ENCODE results near the gene GLIS1.

GLIS1 gene

DNA sequence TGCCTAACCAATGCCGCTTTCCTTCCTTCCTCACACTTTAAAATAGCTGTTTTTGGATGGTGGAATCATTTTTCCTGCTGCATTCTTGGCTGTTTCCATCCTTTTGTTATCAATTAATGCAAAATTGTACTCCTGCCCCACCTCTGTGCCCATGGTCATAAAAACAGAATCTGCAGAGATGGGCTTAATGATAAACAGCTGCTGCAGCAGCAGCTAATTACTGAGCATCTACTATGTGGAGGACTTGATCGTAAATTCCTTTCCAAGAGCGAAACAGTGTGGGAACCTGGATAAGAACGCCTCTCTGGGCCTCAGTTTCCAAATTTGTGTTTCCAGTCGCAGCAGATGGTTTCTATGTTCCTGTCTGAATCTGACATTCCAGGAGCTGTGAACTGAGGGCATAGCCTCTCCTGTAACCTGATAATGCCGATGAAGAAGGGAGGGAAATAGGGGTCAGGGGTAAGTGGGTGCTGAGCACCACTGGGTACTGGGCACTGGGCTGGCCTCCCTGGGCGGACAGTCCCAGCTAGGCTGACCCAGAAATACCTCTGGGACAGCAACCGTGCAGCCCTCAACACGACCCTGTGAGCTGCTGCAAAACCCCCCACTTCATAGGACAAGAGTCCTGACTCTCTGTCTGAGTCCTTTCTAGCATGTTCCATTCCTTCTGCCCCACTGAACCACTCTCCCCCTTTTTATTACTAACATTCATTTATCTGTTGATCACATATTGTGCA lies 158.1 kb downstream of the GLIS1 start:
- DNase-seq (ENCODE audit: low read depth in 2 of 2): no peak

DNA sequence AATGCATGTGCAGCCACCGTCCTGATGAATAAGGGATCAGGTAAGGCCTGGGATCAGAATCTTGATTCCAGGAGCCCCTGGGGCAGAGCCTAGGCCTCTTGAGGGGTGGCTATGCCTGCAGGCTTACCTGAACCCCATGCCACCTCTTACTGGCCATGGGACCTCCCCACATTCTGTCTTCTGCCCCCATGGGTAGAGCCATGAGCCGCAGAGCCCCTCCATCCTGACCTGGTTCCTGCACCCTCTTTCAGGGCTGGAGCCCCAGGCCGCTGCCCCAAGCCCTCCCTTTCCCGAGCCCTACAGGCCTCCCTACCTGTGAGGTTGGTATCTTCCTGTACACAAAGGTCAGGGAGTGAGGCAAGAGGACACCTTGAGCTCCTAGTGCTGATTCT lies 159.0 kb downstream of the GLIS1 start:
- DNase-seq (ENCODE audit: low read depth in 2 of 2): no peak

DNA sequence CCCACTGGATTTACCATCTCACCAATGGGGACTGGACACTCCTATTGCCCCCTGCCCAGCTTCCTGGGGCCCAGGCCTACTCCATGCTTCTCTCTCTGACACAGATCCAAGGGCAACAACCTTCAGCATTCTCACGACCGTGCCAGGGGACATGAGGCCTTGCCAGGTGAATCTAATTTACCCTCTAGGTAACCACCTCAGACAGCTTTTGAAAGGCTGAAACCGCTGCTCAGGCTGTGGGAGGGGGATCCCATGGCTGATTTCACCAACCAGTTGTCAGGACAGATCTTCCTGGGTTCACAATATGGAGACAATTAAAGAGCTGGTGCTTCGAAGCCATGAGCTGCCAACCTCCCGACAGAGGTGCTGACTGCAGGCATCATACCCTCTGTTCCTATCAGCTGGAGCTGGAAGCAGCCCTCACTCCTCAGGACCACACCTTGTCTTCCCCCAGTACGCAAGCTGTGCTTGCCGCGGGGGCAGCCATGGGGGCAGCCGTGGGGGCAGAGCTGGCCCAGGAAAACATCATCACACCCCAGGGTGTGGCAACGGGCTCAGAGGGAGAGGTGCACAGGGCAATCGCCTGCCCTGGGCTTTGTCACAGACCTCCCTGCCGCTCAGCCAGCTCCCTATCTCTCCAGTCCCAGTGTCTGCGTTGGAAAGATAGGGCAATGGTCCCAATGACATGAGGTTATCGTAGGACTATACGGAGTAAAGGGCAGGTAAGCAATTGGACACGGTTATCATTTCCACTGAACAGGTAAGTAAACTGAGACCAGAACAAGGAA lies 159.5 kb downstream of the GLIS1 start:
- no peak for DNase-seq (ENCODE audit: low read depth in 2 of 2)

DNA sequence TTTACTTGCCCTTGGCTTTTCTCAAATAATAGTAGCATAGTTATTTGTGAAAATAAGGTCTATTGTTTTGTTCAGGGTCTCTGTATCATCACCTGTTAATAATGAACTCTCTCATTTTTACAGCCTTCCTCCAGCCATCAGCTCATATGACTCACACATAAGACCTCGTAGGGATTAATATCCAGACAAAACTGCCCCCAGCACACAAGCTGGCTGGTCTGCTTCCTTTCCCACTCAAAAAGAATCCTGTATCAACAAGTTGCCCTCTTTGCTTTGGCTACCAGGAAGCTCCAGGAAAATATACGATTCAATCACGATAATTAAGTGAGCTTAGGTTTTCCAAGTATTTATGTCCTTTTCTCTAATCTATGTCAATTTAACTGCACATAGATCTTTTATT lies 160.6 kb downstream of the GLIS1 start:
- DNase-seq (ENCODE audit: low read depth in 2 of 2): no peak

DNA sequence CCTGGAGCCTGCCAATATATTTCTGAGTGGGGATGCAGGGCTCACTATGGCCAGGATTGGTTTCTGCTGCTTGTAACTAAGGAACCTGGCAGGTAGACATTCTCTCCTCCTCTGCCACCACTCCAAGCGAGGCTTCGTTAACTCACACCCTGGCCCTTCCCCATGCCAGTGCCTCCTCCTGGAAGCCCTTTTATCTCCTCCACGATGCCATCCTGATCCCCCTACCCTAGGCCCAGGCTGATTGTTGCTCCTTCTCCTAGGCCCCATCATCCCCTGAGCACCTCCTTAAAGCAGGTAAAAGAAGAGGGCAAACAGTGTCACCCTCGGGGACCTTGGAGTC lies 161.2 kb downstream of the GLIS1 start:
- no peak for DNase-seq (ENCODE audit: low read depth in 2 of 2)

DNA sequence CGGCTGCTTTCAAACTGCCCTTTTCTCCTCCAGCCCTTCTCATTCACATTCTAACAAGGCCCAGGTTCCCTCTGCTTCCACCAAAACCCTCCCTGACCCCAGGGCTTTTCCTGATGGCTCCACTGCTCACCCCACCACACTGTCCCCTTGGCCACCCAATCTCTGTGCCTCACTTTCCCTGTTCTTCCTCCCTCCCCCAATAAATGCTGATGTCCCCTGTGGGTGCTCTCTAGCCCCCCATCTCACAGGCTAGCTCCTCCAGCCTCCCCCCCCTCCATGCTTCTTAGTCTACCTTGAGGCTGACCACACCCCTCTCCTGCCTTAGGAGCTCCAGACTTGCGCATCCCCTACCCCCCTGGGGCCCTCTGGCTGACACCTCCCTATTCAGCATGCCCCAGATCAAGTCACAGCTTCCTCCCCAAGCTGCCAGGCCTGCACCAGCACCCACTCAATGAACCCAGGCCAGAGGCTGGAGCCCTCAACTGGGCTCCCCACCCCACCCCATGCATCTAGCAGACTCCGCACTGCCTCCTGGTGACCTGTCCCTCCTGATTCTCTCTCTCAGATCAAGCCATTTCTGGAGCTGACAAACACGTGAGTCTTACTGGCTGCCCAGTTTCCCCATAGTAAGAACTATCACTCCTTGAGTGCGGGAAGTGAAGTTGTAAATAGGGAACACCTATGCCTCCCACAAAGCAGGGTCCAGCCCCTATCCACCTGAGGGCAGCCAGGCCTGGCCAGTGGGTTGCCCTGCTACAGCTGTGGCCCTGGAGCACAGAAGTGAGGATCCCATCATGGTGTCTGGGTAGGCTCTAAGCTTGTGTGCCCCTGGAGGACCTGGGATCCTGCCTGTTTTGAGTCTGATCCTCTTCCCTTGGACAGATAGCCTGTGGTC lies 161.9 kb downstream of the GLIS1 start:
- no peak for DNase-seq (ENCODE audit: low read depth in 2 of 2)

DNA sequence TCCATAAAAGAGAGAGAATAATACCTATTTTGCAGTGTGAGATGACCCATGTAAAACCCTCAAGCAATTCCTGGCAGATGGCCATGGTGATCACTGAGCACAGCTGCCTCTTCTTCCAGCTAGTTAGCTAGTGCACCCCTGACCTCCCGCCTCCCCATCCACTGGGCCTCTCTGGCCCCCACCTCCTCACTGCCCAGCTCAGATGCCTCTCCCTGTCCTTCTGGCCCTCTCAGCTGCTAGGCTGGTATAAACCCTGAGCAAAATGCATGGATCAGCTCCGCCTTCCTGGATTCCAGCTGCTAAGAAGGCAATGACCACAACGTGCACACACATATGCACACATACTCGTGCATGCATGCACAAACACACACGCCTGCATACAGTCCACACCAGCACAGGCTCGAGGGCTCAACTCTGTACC lies 162.6 kb downstream of the GLIS1 start:
- DNase-seq (ENCODE audit: low read depth in 2 of 2): no peak

DNA sequence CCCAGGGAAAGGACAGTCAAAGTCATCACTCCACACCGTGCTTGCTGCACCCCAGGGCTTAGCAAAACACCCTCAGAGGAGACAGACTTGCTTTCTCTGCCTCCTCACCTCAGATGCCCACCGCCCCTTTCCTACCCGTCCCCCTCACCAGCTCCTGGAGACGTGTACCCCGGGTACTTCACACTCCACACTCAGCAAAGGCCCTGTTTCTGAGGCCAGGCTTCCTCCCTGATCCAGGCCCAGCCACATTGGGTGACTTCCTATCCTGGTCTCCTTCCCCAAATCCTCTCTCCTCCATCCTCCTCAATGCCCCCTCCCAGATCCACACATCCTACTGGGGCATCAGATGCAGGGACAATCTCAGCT lies 163.0 kb downstream of the GLIS1 start:
- no peak for DNase-seq (ENCODE audit: low read depth in 2 of 2)

DNA sequence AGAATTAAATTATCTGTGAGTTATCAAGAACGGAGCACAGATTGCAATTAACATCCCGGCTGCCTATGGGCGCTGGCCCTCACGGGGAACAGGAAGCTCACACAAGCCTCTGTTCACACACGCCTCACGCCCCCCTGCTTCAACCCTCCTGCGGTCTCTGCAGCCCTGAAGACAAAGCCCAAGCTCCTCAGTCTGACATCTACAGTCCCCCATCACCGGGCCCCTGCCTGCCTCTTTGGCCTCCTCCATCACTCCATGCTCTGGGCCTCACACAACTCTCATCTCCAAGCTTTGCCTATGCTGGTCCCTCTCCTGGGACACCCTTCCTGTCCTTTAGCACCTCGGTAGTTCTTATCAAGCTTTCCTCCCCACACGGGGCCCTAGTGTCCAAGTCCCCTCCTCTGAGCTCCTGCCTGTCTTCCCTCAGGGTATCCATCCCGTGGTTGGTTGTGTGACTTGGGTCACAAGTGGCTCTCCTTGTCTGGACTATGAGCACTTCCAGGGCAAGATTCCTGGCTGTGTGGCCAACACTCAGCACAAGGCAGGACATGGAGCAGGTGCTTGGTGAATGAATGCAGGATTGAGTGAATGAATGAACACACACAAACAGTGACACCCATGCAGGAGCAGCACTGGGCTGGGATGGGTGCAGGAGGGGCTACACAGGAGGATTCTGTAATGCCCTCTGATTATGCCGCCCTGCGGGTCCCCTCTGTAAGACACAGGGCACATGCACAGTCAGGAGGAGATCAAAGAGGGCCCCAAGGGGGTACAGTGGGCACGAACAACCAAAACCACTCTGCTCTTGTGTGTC lies 163.6 kb downstream of the GLIS1 start:
- no peak for DNase-seq (ENCODE audit: low read depth in 2 of 2)

DNA sequence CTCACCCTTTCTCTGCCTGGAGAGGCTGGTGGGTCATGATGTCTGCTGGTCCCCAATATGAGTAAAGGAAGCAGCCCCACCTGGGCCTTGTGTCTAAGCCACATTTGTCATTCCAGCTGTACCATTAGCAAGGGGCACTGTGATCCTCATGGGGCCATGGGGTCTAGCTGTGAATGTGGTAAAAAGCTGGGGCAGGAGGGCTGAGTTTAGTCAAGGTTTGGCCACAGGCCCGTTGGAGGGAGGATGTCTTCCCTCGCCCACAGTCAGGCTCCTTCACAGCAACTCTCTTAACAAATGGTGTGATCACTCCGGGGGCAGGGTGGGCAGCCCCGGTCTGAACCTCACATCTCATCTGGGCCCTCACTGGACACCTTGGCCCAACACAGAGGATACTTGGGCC lies 164.3 kb downstream of the GLIS1 start:
- no peak for DNase-seq (ENCODE audit: low read depth in 2 of 2)

DNA sequence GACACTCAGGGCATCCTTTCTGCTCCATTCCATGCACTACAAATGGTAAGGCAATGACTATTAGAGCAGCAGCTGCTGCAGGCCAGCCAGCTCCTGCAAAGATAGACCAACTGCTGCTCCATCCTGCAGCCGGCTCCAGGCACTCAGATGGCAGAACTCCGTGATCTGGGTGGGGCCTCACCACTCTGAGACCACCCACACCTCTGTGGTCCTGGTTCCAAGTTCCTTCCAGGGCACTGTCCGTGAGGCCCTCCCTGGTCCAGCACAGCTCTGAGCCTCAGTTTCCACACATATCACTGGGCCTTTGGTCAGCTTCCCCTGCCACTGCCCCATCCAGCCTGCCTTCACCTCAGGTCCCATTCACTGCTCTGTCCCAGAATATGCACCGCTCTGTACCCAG lies 165.0 kb downstream of the GLIS1 start:
- DNase-seq (ENCODE audit: low read depth in 2 of 2): no peak

DNA sequence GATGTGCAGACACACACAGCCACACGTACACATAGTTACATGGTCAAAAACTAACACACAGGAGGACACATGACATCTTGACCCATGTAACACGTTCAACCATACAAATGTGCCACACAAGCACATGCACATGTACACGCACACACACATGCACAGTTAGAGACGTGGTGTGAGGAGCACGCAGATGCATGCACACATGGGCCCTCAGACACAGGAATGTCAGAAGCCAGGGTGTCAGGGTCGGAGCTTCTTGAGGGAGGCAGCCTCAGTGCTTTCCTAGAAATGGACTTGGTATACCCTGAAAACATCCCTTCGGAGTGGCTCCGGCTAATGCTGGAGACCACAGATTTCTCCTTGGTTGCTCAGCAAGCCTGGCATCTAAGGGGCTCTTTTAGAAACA lies 165.4 kb downstream of the GLIS1 start:
- DNase-seq (ENCODE audit: low read depth in 2 of 2): no peak

DNA sequence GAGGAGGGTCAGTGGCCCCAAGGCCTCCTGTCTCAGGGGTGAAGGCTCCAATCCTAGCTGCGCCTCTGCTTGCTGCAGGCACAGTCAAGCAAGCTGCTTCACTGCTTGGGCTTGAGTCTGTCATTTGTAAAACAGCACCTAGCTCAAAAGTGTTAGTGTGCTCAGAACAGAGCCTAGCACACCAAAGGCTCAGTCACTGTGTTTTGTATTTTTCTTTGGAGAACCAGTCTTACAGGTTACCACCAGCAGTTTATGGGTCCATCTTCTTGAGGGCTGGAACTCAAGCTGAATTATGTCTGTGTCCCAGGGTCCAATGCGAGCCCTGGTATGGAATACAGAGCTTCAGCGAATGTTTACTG lies 166.2 kb downstream of the GLIS1 start:
- no peak for DNase-seq (ENCODE audit: low read depth in 2 of 2)

DNA sequence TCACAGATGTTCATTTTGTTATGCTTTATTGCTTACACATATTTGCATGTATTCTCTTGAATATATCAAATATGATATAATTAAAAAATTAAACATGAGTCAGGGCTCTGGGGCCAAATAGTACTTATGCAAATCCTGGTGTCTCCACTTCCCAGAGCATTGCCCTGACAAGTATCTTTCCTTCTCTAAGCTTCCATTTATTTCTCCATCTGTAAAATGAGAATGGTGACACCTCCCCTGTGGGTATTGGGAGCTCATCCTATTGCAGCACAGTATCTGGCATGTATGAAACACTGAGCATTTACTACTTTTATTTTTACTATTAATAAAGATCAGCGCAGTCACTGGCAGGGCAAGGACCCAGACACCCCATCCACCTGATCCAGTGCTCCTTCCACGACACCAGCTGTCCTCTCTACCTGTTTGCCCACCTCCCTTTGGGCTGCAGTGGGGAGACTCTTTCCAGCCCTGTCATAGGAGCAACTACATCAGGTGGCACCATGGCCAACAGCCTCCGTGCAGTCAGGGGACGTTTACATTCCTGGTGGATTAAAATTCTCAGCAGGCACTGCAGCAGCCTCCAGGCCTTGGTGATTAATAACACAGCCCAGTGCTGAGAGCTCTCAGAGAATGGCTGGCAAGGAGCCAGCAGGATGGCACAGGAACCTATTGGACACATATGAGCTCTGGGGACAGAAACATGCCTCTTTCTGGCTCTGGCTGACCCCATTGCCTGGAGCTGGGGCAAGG lies 166.7 kb downstream of the GLIS1 start:
- DNase-seq (ENCODE audit: low read depth in 2 of 2): no peak

DNA sequence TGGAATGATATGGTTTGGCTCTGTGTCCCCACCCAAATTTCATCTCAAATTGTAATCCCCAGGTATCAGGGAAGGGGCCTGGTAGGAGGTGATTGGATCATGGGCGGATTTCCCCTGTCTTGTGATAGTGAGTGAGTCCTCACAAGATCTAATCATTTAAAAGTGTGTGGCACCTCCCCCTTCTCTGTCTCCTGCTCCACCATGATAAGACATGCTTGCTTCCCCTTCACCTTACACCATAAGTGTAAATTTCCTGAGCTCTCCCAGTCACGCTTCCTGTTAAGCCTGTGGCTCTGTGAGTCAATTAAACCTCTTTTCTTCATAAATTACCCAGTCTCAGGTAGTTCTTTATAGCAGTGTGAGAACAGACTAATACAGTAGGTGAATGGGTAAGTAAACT lies 170.4 kb downstream of the GLIS1 start:
- no peak for DNase-seq (ENCODE audit: low read depth in 2 of 2)

DNA sequence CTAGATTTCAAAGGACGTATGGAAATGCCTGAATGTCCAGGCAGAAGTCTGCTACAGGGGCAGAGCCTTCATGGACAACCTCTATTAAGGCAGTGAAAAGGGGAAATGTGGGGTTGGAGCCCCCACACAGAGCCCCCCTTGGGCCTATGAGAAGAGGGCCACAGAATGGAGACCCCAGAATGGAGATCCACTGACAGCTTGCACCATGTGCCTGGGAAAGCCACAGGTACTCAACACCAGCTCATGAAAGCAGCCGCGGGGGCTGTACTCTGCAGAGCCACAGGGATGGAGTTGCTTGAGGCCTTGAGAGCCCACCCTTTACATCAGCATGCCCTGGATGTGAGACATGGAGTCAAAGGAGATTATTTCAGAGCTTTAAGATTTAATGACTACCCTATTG lies 171.1 kb downstream of the GLIS1 start:
- no peak for DNase-seq (ENCODE audit: low read depth in 2 of 2)

DNA sequence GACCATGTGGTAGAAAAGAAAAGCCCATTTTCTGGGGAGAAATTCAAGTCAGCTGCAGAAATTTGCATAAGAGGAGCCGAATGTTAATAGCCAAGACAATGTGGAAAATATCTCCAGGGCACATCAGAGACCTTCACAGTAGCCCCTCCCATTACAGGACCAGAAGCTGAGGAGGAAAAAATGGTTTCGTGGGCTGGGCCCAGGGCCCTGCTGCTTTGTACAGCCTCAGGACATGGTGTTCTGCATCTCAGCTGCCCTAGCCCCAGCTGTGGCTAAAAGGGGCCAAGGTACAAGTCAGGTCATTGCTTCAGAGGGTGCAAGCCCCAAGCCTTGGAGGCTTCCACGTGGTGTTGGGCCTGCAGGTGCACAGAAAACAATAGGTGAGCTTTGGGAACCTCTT lies 171.5 kb downstream of the GLIS1 start:
- no peak for DNase-seq (ENCODE audit: low read depth in 2 of 2)

DNA sequence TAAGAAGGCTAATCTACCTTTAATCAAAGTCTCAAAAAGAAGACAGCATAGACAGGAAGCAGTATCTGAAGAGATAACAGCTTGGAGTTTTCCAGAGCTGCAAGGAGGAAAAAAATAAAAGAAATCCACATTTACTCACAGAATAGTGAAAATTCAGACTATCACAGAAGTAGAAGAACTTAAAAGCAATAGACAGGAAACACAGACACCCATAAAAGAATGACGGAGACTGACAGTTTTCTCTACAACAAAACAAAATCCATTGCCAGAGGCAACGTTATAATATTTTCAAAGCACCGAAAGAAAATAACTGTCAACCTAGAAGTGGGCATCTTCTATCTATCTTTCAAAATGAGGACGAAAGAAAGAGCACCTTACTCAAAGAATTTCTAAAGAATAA lies 175.4 kb downstream of the GLIS1 start:
- DNase-seq (ENCODE audit: low read depth in 2 of 2): no peak

DNA sequence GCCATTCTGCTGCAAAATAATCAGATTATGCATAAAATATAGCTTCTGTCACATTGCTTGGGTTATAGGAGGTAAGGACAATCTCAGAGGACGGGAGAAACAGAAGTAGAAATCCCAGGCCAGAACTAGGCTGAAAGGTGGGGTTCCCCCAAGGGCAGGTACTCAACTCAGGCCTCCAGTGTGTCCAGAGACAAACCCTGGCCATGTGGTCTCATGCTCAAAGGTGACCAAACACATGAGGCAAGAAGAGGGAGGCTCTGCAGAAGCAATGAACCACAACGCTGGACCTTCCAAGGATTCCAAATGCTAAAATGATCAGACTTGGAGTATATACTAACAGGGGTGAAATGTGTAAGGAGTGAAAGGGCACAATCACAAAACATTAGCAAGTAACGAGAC lies 176.0 kb downstream of the GLIS1 start:
- DNase-seq (ENCODE audit: low read depth in 2 of 2): no peak

DNA sequence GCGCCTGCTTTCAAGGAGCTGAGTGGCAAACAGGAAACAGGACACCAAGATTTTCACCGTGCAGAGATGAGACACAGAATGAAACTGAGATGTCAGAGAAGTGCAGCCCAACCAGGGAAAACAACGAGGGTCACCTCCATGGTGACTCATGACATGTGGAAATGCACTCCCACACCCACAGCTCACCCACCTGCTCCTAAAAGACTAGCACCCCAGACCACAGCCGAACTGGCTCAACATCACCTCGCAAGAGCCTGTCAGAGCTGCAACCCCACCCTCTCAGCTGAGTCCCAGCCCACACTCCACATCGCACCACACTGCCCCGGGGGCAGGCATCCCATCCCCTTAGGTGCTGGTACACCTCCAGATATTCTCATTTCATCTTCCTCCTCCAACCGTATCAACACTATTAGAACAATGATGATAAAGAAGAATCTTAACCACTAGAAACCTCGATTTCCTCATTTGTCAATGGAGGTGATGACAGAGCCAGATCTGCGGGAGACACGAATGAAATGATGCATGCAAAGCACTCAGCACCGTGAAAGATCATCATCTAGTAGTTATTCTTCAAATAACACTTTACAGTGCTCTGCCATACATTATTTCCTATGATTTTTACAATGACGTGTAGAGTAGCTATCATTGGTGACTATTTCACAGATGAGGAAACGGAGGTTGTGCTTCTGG lies 176.5 kb downstream of the GLIS1 start:
- DNase-seq (ENCODE audit: low read depth in 2 of 2): peak in 1 of 2 donors; percentile 13
